Stimulated activated CD8-positive, alpha-beta memory T cell treated with anti-CD3 and anti-CD28 coated beads, Interleukin-12 subunit alpha, Interleukin-12 subunit beta, amount 100 ng/mL, for 24 hours (primary cell): Measurements from ENCODE around the gene RARA.
A peak's percentile ranks its signal among the peaks of the same experiment; 100 is the strongest.
"Not testable (repeated sequence)": the region's sequence is repeated elsewhere in the genome, so short reads cannot be mapped to it uniquely, and the experiment has no call there.

Source experiments
- DNase-seq: peaks from one replicate; pipeline ENCODE4 v3.0.0-alpha.2; 2020; ENCODE audit errors: extremely low read depth

RARA gene

GRCh38 chr17:40356990-40357881 is 48.3 kb downstream of the RARA start:
- no peak for DNase-seq

GRCh38 chr17:40358323-40359038 is 49.5 kb downstream of the RARA start:
- peak; percentile 62 for DNase-seq

GRCh38 chr17:40360091-40360490 is 51.1 kb downstream of the RARA start:
- no peak for DNase-seq

- no peak for DNase-seq
These were observed 52.3 kb downstream of the RARA start for GRCh38 chr17:40361063-40361924.

GRCh38 chr17:40361925-40362695 is 53.1 kb downstream of the RARA start:
- no peak for DNase-seq

GRCh38 chr17:40362696-40363110 is 53.7 kb downstream of the RARA start:
- DNase-seq, result peak; percentile 55

- no peak for DNase-seq
These were observed 54.3 kb downstream of the RARA start for GRCh38 chr17:40363111-40363827.

GRCh38 chr17:40364121-40364861 is 55.3 kb downstream of the RARA start, which contains the start of gene GJD3:
Gene GJD3 (minus strand): TSS chr17:40364737. CDS start chr17:40363815, 922 bp downstream.
- no peak for DNase-seq

- no peak for DNase-seq
These were observed 55.9 kb downstream of the RARA start for GRCh38 chr17:40364906-40365305.

GRCh38 chr17:40366076-40366860 is 57.3 kb downstream of the RARA start:
- DNase-seq, result no peak

GRCh38 chr17:40366861-40367518 is 58.0 kb downstream of the RARA start:
- DNase-seq, result no peak

- DNase-seq, result not testable (repeated sequence)
These were observed 58.7 kb downstream of the RARA start for GRCh38 chr17:40367728-40368127.

- DNase-seq, result no peak
These were observed 60.9 kb downstream of the RARA start for GRCh38 chr17:40369923-40370322.

- no peak for DNase-seq
These were observed 62.4 kb downstream of the RARA start for GRCh38 chr17:40371261-40371929.

- DNase-seq, result no peak
These were observed 63.1 kb downstream of the RARA start for GRCh38 chr17:40372031-40372430.

- not testable (repeated sequence) for DNase-seq
These were observed 63.7 kb downstream of the RARA start for GRCh38 chr17:40372644-40373043.

GRCh38 chr17:40373324-40373723 is 64.3 kb downstream of the RARA start:
- no peak for DNase-seq

GRCh38 chr17:40373999-40374398 is 65.0 kb downstream of the RARA start:
- DNase-seq, result no peak
